ENCODE results near the gene TPRG1L.
A peak's percentile ranks its signal among the peaks of the same experiment; 100 is the strongest.

The TPRG1L gene

GRCh38 chr1:3603571-3604467 is 21.0 kb upstream of the TPRG1L start:
- H3K27me3 ChIP-seq (ENCODE audit: low read depth, low read length) = no peaks in the 10 kb centered on the region
- H3K4me3 ChIP-seq (ENCODE audit: low read depth in 1 of 2, low read length in 2 of 2) = no peak overlapping the region
- peaks cover 0 to 6% of the 10 kb centered on the region in 2 donors for H3K4me1 ChIP-seq (ENCODE audit: control insufficient read depth in 1 of 2, insufficient read depth in 2 of 2, low read length in 2 of 2)
- no peak overlapping the region for H3K27ac ChIP-seq (ENCODE audit: low read length)
- H3K9me3 ChIP-seq (ENCODE audit: control insufficient read depth in 1 of 2, low read length in 2 of 2) = no peaks in the 10 kb centered on the region
- H3K36me3 ChIP-seq (ENCODE audit: control insufficient read depth in 1 of 2, insufficient read depth in 2 of 2, low read length in 2 of 2) = no peaks in the 10 kb centered on the region

GRCh38 chr1:3604468-3604974 is 20.3 kb upstream of the TPRG1L start:
- Histone ChIP-seq H3K27ac (ENCODE audit: low read length) (no peak overlapping the region), H3K4me3 (ENCODE audit: low read depth in 1 of 2, low read length in 2 of 2) (no peak overlapping the region), H3K4me1 (ENCODE audit: control insufficient read depth in 1 of 2, insufficient read depth in 2 of 2, low read length in 2 of 2) (peaks cover 0 to 5% of the 10 kb centered on the region in 2 donors), H3K27me3 (ENCODE audit: low read depth, low read length) (no peaks in the 10 kb centered on the region), H3K36me3 (ENCODE audit: control insufficient read depth in 1 of 2, insufficient read depth in 2 of 2, low read length in 2 of 2) (no peaks in the 10 kb centered on the region), H3K9me3 (ENCODE audit: control insufficient read depth in 1 of 2, low read length in 2 of 2) (no peaks in the 10 kb centered on the region)

- Histone ChIP-seq H3K27ac (ENCODE audit: low read length) (no peak overlapping the region), H3K36me3 (ENCODE audit: control insufficient read depth in 1 of 2, insufficient read depth in 2 of 2, low read length in 2 of 2) (no peaks in the 10 kb centered on the region), H3K4me1 (ENCODE audit: control insufficient read depth in 1 of 2, insufficient read depth in 2 of 2, low read length in 2 of 2) (peaks cover 0 to 12% of the 10 kb centered on the region in 2 donors), H3K27me3 (ENCODE audit: low read depth, low read length) (peaks cover 6% of the 10 kb centered on the region), H3K4me3 (ENCODE audit: low read depth in 1 of 2, low read length in 2 of 2) (no peak overlapping the region), H3K9me3 (ENCODE audit: control insufficient read depth in 1 of 2, low read length in 2 of 2) (no peaks in the 10 kb centered on the region)
Observed at GRCh38 chr1:3604997-3605823, 19.6 kb upstream of the TPRG1L start.

GRCh38 chr1:3606779-3607702 is 17.8 kb upstream of the TPRG1L start:
- Histone ChIP-seq H3K27me3 (ENCODE audit: low read depth, low read length) (peaks cover 8% of the 10 kb centered on the region), H3K27ac (ENCODE audit: low read length) (no peak overlapping the region), H3K36me3 (ENCODE audit: control insufficient read depth in 1 of 2, insufficient read depth in 2 of 2, low read length in 2 of 2) (no peaks in the 10 kb centered on the region), H3K4me3 (ENCODE audit: low read depth in 1 of 2, low read length in 2 of 2) (no peak overlapping the region), H3K9me3 (ENCODE audit: control insufficient read depth in 1 of 2, low read length in 2 of 2) (no peaks in the 10 kb centered on the region), H3K4me1 (ENCODE audit: control insufficient read depth in 1 of 2, insufficient read depth in 2 of 2, low read length in 2 of 2) (peaks cover 0 to 28% of the 10 kb centered on the region in 2 donors)

GRCh38 chr1:3607703-3608065 is 17.1 kb upstream of the TPRG1L start:
- Histone ChIP-seq H3K27ac (ENCODE audit: low read length) (no peak overlapping the region), H3K4me1 (ENCODE audit: control insufficient read depth in 1 of 2, insufficient read depth in 2 of 2, low read length in 2 of 2) (peaks cover 0 to 28% of the 10 kb centered on the region in 2 donors), H3K9me3 (ENCODE audit: control insufficient read depth in 1 of 2, low read length in 2 of 2) (no peaks in the 10 kb centered on the region), H3K27me3 (ENCODE audit: low read depth, low read length) (peaks cover 8% of the 10 kb centered on the region), H3K36me3 (ENCODE audit: control insufficient read depth in 1 of 2, insufficient read depth in 2 of 2, low read length in 2 of 2) (no peaks in the 10 kb centered on the region), H3K4me3 (ENCODE audit: low read depth in 1 of 2, low read length in 2 of 2) (no peak overlapping the region)

GRCh38 chr1:3608154-3608553 is 16.7 kb upstream of the TPRG1L start:
- H3K36me3 ChIP-seq (ENCODE audit: control insufficient read depth in 1 of 2, insufficient read depth in 2 of 2, low read length in 2 of 2) = no peaks in the 10 kb centered on the region
- H3K27me3 ChIP-seq (ENCODE audit: low read depth, low read length) = peaks cover 8% of the 10 kb centered on the region

GRCh38 chr1:3609016-3609768 is 15.6 kb upstream of the TPRG1L start:
- Histone ChIP-seq H3K9me3 (ENCODE audit: control insufficient read depth in 1 of 2, low read length in 2 of 2) (no peaks in the 10 kb centered on the region), H3K4me1 (ENCODE audit: control insufficient read depth in 1 of 2, insufficient read depth in 2 of 2, low read length in 2 of 2) (peaks cover 0 to 28% of the 10 kb centered on the region in 2 donors), H3K27me3 (ENCODE audit: low read depth, low read length) (peaks cover 8% of the 10 kb centered on the region), H3K27ac (ENCODE audit: low read length) (no peak overlapping the region), H3K4me3 (ENCODE audit: low read depth in 1 of 2, low read length in 2 of 2) (no peak overlapping the region), H3K36me3 (ENCODE audit: control insufficient read depth in 1 of 2, insufficient read depth in 2 of 2, low read length in 2 of 2) (no peaks in the 10 kb centered on the region)

More at GRCh38 chr1:3608154-3608553, 16.7 kb upstream of the TPRG1L start:
- Histone ChIP-seq H3K4me1 (ENCODE audit: control insufficient read depth in 1 of 2, insufficient read depth in 2 of 2, low read length in 2 of 2) (peaks cover 0 to 28% of the 10 kb centered on the region in 2 donors), H3K27ac (ENCODE audit: low read length) (no peak overlapping the region), H3K9me3 (ENCODE audit: control insufficient read depth in 1 of 2, low read length in 2 of 2) (no peaks in the 10 kb centered on the region), H3K4me3 (ENCODE audit: low read depth in 1 of 2, low read length in 2 of 2) (no peak overlapping the region)

GRCh38 chr1:3609769-3610526 is 14.9 kb upstream of the TPRG1L start:
- Histone ChIP-seq H3K27ac (ENCODE audit: low read length) (no peak overlapping the region), H3K36me3 (ENCODE audit: control insufficient read depth in 1 of 2, insufficient read depth in 2 of 2, low read length in 2 of 2) (no peaks in the 10 kb centered on the region), H3K9me3 (ENCODE audit: control insufficient read depth in 1 of 2, low read length in 2 of 2) (no peaks in the 10 kb centered on the region), H3K4me3 (ENCODE audit: low read depth in 1 of 2, low read length in 2 of 2) (no peak overlapping the region), H3K4me1 (ENCODE audit: control insufficient read depth in 1 of 2, insufficient read depth in 2 of 2, low read length in 2 of 2) (peaks cover 0 to 28% of the 10 kb centered on the region in 2 donors), H3K27me3 (ENCODE audit: low read depth, low read length) (peaks cover 8% of the 10 kb centered on the region)

GRCh38 chr1:3610527-3611169 is 14.2 kb upstream of the TPRG1L start:
- H3K4me1 ChIP-seq (ENCODE audit: control insufficient read depth in 1 of 2, insufficient read depth in 2 of 2, low read length in 2 of 2) = peaks cover 0 to 28% of the 10 kb centered on the region in 2 donors
- H3K27ac ChIP-seq (ENCODE audit: low read length) = no peak overlapping the region
- no peaks in the 10 kb centered on the region for H3K9me3 ChIP-seq (ENCODE audit: control insufficient read depth in 1 of 2, low read length in 2 of 2)
- no peaks in the 10 kb centered on the region for H3K36me3 ChIP-seq (ENCODE audit: control insufficient read depth in 1 of 2, insufficient read depth in 2 of 2, low read length in 2 of 2)
- peaks cover 8% of the 10 kb centered on the region for H3K27me3 ChIP-seq (ENCODE audit: low read depth, low read length)
- peak overlapping the region in 1 of 2 donors; percentile 62 for H3K4me3 ChIP-seq (ENCODE audit: low read depth in 1 of 2, low read length in 2 of 2)
